PC-3 (cell line): ENCODE measurements around the gene CAMK2B. TPM values are rescaled to one million over a fixed set of nuclear protein-coding genes. Genes with fewer than 3 reads are reported as not detected.
A peak's percentile ranks its signal among the peaks of the same experiment; 100 is the strongest.

Source experiments
- ATAC-seq: fragments of 200-7000 bp; cut with Tn5 transposase; 2 replicates; pipeline ENCODE4 v1.9.1; 2020; ENCODE audit warnings: mild to moderate bottlenecking, moderate library complexity
- BruUV-seq: library from RNA; stranded (reverse); fragments of 400-500 nt; replicated peaks from 2 replicates; lab custom pipeline; 2021; lab: Mats Ljungman, UMichigan
- CTCF ChIA-PET: fragments of 300-600 bp; sonication (Branson Sonifier 250); formaldehyde crosslinking; loops from one replicate; lab custom pipeline; 2022; ENCODE audit warnings: antibody characterized with exemption; lab: Charles Lee
- POLR2A ChIA-PET: fragments of 300-600 bp; sonication (Branson Sonifier 250); formaldehyde crosslinking; loops from one replicate; lab custom pipeline; 2022; ENCODE audit warnings: antibody characterized with exemption; ENCODE audit not compliant: unreplicated experiment; lab: Charles Lee
- DNase-seq: peaks from one replicate; pipeline ENCODE4 v3.0.0-alpha.2; 2015
- H2AFZ ChIP-seq: fragments of 300-600 bp; sonication (generic); 2 replicates; pipeline ENCODE4 v1.6.0; 2016; ENCODE audit warnings: antibody characterized with exemption, low read length
- H3F3A ChIP-seq: fragments of 300-600 bp; sonication (generic); one replicate; pipeline ENCODE4 v1.6.0; 2017; ENCODE audit warnings: antibody characterized with exemption, low read length, control low read depth, mild to moderate bottlenecking; ENCODE audit not compliant: unreplicated experiment
- H3K27ac ChIP-seq: fragments of 300-600 bp; sonication (generic); 2 replicates; pipeline ENCODE4 v1.5.1; 2016; ENCODE audit warnings: mild to moderate bottlenecking, low read length
- H3K27me3 ChIP-seq: fragments of 300-600 bp; sonication (generic); 2 replicates; pipeline ENCODE4 v1.6.1; 2016; ENCODE audit warnings: low read length, mixed read lengths
- H3K36me3 ChIP-seq: fragments of 300-600 bp; sonication (generic); 2 replicates; pipeline ENCODE4 v1.6.1; 2016; ENCODE audit warnings: low read depth, mixed run types, low read length, mixed read lengths
- H3K4me1 ChIP-seq: fragments of 300-600 bp; sonication (generic); 2 replicates; pipeline ENCODE4 v1.5.1; 2016; ENCODE audit warnings: low read length; ENCODE audit not compliant: insufficient read depth
- H3K4me2 ChIP-seq: fragments of 300-600 bp; sonication (generic); 2 replicates; pipeline ENCODE4 v1.6.0; 2016; ENCODE audit warnings: low read length
- H3K4me3 ChIP-seq: fragments of 300-600 bp; sonication (generic); 2 replicates; pipeline ENCODE4 v1.5.1; 2016; ENCODE audit warnings: mild to moderate bottlenecking, low read length, mixed read lengths
- H3K79me2 ChIP-seq: fragments of 300-600 bp; sonication (generic); 2 replicates; pipeline ENCODE4 v1.6.1; 2017; ENCODE audit warnings: low read length, mixed read lengths
- H3K9ac ChIP-seq: fragments of 300-600 bp; sonication (generic); 2 replicates; pipeline ENCODE4 v1.6.0; 2016; ENCODE audit warnings: mild to moderate bottlenecking, low read length
- H3K9me2 ChIP-seq: fragments of 300-600 bp; sonication (generic); replicated peaks from 2 replicates; pipeline ENCODE4 v1.6.1; 2016; ENCODE audit warnings: mixed run types, low read length, mixed read lengths
- H3K9me3 ChIP-seq: fragments of 300-600 bp; sonication (generic); 2 replicates; pipeline ENCODE4 v1.6.1; 2016; ENCODE audit warnings: low read length, mixed read lengths
- H4K20me1 ChIP-seq: fragments of 300-600 bp; sonication (generic); 2 replicates; pipeline ENCODE4 v1.6.1; 2016; ENCODE audit warnings: low read length, mixed read lengths
- EZH2 ChIP-seq: fragments of 300-600 bp; sonication (generic); IDR thresholded peaks from one replicate; pipeline ENCODE4 v1.6.1; 2017; ENCODE audit warnings: antibody characterized with exemption, mild to moderate bottlenecking, low read length; ENCODE audit not compliant: unreplicated experiment
- EZH2phosphoT487 ChIP-seq: fragments of 300-600 bp; sonication (generic); IDR thresholded peaks from 2 replicates; pipeline ENCODE4 v1.6.1; 2018; ENCODE audit warnings: mild to moderate bottlenecking, antibody characterized with exemption, low read length, borderline replicate concordance
- intact Hi-C: fragments of 100-400 bp; cut with micrococcal nuclease; formaldehyde crosslinking; loops from 2 replicates; pipeline ENCODE4 v1.9.0; 2023
- total RNA-seq: library from RNA; depleted of rRNA; stranded (reverse); fragments of >200 nt; gene quantifications from 2 replicates; pipeline ENCODE4 v1.2.3, GENCODE V29; 2014
- TF ChIP-seq, protein P1 (sequence below): fragments of 300-600 bp; sonication (generic); conservative IDR thresholded peaks from 2 replicates; pipeline ENCODE4 v1.5.1; 2017; ENCODE audit warnings: antibody characterized with exemption, low read depth, mild to moderate bottlenecking, low read length

CAMK2B gene
- total RNA-seq, 1 experiment from 2014 or later: 1.2 TPM

DNA sequence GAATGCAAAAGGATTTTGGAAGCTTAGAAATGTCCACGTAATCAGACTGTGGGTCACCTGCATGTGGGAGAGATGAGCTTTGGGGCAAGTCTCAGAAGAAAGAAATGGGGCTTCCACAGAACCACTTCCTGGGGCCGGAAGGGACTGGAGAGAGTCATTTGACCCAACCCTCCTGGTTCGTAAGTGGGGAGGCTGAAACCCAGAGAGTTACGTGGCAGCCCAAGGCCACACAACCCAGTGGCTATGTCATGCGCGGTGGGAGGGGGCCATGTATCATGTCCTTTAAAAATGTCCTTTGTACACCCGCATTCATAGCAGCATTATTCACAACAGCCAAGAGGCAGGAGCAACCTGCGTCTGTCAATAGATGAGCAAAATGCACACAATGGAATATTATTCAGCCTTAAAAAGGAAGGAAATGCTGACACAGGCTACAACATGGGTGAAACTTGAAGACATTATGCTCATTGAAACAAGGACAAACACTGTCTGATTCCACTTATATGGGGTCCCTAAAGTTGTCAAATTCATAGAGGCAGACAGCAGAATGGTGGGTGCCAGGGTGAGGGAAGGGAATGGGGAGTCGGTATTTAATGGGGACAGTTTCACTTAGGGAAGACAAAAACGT lies 15.1 kb downstream of the CAMK2B start:
- TF ChIP-seq EZH2phosphoT487: no peak
- no peak for TF ChIP-seq EZH2
- TF ChIP-seq, protein P1, sequence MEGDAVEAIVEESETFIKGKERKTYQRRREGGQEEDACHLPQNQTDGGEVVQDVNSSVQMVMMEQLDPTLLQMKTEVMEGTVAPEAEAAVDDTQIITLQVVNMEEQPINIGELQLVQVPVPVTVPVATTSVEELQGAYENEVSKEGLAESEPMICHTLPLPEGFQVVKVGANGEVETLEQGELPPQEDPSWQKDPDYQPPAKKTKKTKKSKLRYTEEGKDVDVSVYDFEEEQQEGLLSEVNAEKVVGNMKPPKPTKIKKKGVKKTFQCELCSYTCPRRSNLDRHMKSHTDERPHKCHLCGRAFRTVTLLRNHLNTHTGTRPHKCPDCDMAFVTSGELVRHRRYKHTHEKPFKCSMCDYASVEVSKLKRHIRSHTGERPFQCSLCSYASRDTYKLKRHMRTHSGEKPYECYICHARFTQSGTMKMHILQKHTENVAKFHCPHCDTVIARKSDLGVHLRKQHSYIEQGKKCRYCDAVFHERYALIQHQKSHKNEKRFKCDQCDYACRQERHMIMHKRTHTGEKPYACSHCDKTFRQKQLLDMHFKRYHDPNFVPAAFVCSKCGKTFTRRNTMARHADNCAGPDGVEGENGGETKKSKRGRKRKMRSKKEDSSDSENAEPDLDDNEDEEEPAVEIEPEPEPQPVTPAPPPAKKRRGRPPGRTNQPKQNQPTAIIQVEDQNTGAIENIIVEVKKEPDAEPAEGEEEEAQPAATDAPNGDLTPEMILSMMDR: no peak
- H3K36me3 ChIP-seq: no peaks in the 10 kb centered on the region
- H3K4me1 ChIP-seq: 0 out of 2 replicates have a peak, but pooled peaks cover 2% of the 10 kb centered on the region
- peak overlapping the region; percentile 42; the same call in 1 of the 2 replicates for H3K4me2 ChIP-seq
- no peak overlapping the region for H3K4me3 ChIP-seq
- peak overlapping the region; percentile 48; the same call in 1 of the 2 replicates for H2AFZ ChIP-seq
- no TSS peak for BruUV-seq
- ATAC-seq: no peak
- no peaks in the 10 kb centered on the region for H3F3A ChIP-seq
- no peak for DNase-seq
- intact Hi-C loops: no loop called here
- no peak overlapping the region for H3K9ac ChIP-seq
- CTCF ChIA-PET: no interaction called here
- no peak overlapping the region for H3K27ac ChIP-seq
- H3K9me3 ChIP-seq: peaks cover 5% of the 10 kb centered on the region; the same call in 1 of the 2 replicates
- H3K27me3 ChIP-seq: no peaks in the 10 kb centered on the region
- no peaks in the 10 kb centered on the region for H3K9me2 ChIP-seq
- POLR2A ChIA-PET: no interaction called here
- no peaks in the 10 kb centered on the region for H4K20me1 ChIP-seq
- H3K79me2 ChIP-seq: no peaks in the 10 kb centered on the region

DNA sequence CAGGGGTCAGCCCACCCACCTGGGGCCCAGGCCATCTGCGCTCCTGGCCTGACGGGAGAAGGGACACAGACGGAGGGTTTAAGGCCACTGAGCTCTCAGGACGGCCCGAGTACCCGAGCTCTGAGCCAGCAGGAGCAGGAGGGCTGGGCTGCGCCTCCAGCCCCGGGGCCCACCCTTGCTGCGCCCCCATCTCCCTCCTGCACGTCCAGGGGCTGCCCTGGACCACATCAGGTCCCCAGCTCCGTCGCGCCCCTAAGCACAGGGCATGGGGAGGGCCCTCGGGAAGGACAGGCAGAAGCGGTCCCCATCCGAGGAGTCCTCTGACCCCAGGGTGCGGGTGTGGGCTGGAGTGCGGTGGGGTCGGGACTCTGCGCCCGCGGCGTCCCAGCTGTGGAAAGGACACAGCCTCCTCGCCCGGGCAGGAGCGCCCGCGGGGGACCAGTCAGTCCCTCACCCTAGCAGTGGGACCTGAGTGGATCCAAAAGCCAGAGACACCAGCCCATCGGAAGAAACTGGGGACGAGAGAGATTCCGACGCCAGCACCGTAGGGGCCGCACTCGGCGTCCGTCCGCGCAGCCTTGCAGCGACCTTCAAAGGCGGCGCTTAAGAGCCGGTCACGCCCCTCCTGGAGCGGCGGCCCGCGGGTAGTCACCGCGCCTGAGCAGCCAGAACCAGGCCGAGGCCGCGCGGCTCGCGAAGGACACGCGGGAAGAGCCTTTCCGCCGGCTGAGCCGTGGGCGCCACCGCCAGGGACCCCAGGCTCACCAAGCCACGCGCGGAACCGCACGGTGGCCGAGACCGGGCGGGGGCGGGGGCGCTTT lies 15.9 kb downstream of the CAMK2B start:
- intact Hi-C loops: no loop called here
- H3K36me3 ChIP-seq: no peaks in the 10 kb centered on the region
- ChIA-PET CTCF (no interaction called here), POLR2A (no interaction called here)
- no TSS peak for BruUV-seq
- H3K79me2 ChIP-seq: no peaks in the 10 kb centered on the region
- no peaks in the 10 kb centered on the region for H3K27me3 ChIP-seq
- H3F3A ChIP-seq: no peaks in the 10 kb centered on the region
- no peak overlapping the region for H3K27ac ChIP-seq
- TF ChIP-seq, protein P1: no peak
- TF ChIP-seq EZH2 (no peak), EZH2phosphoT487 (no peak)
- H3K4me2 ChIP-seq: peak overlapping the region; percentile 42; the same call in 1 of the 2 replicates
- H3K9me3 ChIP-seq: no peaks in the 10 kb centered on the region
- ATAC-seq: peak; percentile 44
- H3K9me2 ChIP-seq: no peaks in the 10 kb centered on the region
- no peak overlapping the region for H3K4me3 ChIP-seq
- 0 out of 2 replicates have a peak, but pooled peaks cover 2% of the 10 kb centered on the region for H3K4me1 ChIP-seq
- H3K9ac ChIP-seq: no peak overlapping the region
- H2AFZ ChIP-seq: peak overlapping the region; percentile 48; the same call in 1 of the 2 replicates
- peak; percentile 11 for DNase-seq
- H4K20me1 ChIP-seq: no peaks in the 10 kb centered on the region
